ENCODE results near the gene MSH3. TPM values are rescaled to one million over a fixed set of nuclear protein-coding genes. Genes with fewer than 3 reads are reported as not detected.
"Not testable (repeated sequence)": the region's sequence is repeated elsewhere in the genome, so short reads cannot be mapped to it uniquely, and the experiment has no call there.

Gene MSH3
- total RNA-seq, 8 experiments from 2014 or later = 9.7 to 25.1 (median 15.7) TPM

DNA sequence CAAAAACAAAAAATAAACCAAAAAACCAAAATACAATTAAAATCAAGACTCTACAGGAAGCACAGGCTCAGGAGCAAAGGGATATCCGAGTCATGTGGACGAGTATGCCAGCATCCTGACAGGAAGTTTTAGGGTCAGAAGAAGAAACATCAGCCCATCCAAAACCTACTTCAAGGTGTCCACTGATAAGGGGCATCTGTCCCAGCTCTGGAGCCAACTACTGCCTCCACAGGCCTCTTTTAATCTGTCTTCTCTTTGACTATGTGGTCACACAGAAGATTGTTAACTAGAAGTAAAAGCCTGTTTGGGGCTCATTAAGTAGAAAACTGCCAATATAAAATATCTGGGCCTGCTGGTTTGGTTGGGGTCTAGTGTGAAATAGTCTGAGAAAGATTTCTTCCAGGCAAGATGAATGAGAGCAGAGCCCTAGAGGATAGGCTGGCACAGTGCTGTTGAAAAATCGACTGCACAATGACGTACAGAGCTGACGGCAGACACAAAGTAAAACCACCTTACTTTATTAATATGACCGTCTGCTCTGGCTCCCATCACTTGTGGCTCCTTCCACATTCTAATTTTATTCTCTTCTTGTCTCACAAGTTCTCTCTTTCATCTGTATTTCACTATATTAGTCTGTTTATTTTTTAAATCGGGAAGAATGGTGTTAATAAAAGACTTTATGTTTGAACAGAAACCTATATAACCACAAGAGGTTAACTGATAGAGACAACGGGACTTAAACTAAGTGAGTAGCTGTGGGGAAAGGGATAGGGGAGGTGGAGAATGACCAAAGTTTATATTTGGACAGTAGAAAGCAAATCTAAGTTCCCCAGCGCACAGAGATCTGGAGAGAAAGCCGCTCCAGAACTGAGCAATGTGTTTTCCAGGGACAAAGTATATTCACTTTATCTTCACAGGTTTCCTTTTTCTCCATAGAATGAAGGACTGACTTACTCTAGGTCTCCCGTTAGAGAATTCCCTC is 22.9 kb upstream of the MSH3 start:
- WGBS, 10 experiments = 87 to 100% (median 91%) methylated on average over 2 to 11 of the region's 11 CpGs
- H3K4me1 ChIP-seq (replicated peaks in 1 of 2) = no peaks in the 10 kb centered on the region
- in situ Hi-C loops (cut with MboI; ENCODE audit: low pct_unique_long_range_greater_than_20kb in 2 of 9, low sequenced_read_pairs in 9 of 9, unreplicated experiment in 9 of 9) = no loop called here
- no peak overlapping the region for H3K27ac ChIP-seq
- no peak for ATAC-seq (replicated peaks in 6 of 8)
- H3K4me3 ChIP-seq = no peak overlapping the region

DNA sequence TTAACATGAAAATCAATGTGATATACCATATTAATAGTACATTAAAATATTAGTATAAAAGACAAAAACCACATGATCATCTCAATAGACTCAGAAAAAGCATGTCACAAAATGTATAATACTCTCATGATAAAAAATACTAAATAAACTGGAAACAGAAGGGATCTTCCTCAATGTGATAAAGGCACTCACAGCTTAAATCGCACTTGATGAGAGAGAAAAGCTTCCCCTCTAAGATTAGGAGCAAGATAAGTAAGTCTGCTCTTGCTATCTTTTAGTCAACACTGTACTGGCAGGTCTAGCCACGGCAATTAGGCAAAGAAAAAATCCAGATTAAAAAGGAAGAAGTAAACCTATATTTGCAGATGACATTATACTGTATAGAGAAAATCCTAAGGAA is 21.8 kb upstream of the MSH3 start:
- no peak overlapping the region for H3K4me3 ChIP-seq
- no peak for ATAC-seq (replicated peaks in 6 of 8)
- H3K27ac ChIP-seq = no peak overlapping the region
- WGBS, 10 experiments = 85 to 100% (median 100%) methylated on average over 1 to 2 of the region's 2 CpGs; no CpG with 5 or more reads in 1 of the 10 experiments
- H3K4me1 ChIP-seq (replicated peaks in 1 of 2) = no peaks in the 10 kb centered on the region
- in situ Hi-C loops (cut with MboI; ENCODE audit: low pct_unique_long_range_greater_than_20kb in 2 of 9, low sequenced_read_pairs in 9 of 9, unreplicated experiment in 9 of 9) = no loop called here

DNA sequence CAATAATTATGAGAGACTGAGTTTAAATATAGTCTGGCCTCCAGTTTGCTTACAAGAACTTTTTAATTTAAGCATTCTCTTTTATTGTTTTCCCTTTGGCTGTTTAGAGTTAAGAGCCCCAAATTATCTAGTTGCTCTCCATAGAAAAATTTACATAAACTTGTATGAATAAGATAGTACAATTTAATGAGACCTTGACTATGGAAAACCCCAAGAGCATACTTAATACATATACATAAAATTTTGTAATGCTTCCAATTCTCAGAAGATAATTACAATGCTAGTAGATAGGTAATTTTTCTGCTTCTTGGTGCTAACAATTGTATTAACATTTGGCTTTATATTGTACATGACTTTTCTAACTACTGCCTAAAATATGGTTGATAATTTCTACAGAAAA is 20.3 kb upstream of the MSH3 start:
- Histone ChIP-seq H3K27ac (no peak overlapping the region), H3K4me3 (no peak overlapping the region), H3K4me1 (replicated peaks in 1 of 2) (no peaks in the 10 kb centered on the region)
- ATAC-seq (replicated peaks in 6 of 8) = peak in 1 of 8 experiments; percentile 55
- in situ Hi-C loops (cut with MboI; ENCODE audit: low pct_unique_long_range_greater_than_20kb in 2 of 9, low sequenced_read_pairs in 9 of 9, unreplicated experiment in 9 of 9) = no loop called here

DNA sequence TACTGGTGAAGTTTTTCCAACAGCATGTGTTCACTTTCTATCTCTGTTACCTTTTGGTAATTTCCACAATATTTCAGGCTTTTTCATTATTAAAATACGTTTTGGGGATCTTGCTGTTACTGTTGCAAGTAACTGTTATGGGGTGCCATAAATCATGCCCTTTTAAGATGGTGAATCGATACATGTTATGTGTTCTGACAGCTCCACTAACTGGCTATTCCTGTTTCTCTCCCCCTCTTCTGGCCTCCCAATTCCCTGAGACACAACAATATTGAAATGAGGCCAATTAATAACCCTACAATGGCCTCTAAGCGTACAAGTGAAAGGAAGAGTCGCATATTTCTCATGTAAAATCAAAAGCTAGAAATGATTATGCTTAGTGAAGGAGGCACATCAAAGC is 13.1 kb upstream of the MSH3 start:
- no peak overlapping the region for H3K27ac ChIP-seq
- in situ Hi-C loops (cut with MboI; ENCODE audit: low pct_unique_long_range_greater_than_20kb in 2 of 9, low sequenced_read_pairs in 9 of 9, unreplicated experiment in 9 of 9) = no loop called here
- no peak for ATAC-seq (replicated peaks in 6 of 8)
- 78 to 100% (median 96%) methylated on average over 1 to 4 of the region's 4 CpGs; no CpG with 5 or more reads in 3 of the 10 experiments for WGBS, 10 experiments
- H3K4me3 ChIP-seq = no peak overlapping the region
- no peaks in the 10 kb centered on the region for H3K4me1 ChIP-seq (replicated peaks in 1 of 2)

DNA sequence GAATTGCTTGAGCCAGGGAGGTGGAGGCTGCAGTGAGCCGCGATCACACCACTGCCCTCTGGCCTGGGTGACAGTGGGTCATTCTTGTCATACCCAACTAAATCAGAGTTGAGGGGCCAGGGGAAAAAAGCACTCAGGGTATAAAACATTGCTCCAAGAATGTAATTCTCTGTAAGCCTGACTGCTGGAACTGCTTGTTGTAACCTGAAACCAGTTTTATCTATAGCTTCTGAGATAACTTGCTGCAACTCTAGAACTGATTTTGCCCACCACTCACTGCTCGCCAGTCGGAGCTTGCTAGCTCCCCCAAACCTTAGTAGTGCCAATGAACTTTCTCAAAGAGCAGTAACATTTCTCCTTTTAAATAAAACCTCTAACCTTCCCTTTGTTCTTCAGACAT is 9.6 kb upstream of the MSH3 start:
- in situ Hi-C loops (cut with MboI; ENCODE audit: low pct_unique_long_range_greater_than_20kb in 2 of 9, low sequenced_read_pairs in 9 of 9, unreplicated experiment in 9 of 9) = no loop called here
- Histone ChIP-seq H3K4me3 (no peak overlapping the region), H3K4me1 (replicated peaks in 1 of 2) (no peaks in the 10 kb centered on the region), H3K27ac (no peak overlapping the region)
- 92 to 100% (median 95%) methylated on average over 1 to 4 of the region's 4 CpGs; no CpG with 5 or more reads in 3 of the 10 experiments for WGBS, 10 experiments
- ATAC-seq (replicated peaks in 6 of 8) = no peak

DNA sequence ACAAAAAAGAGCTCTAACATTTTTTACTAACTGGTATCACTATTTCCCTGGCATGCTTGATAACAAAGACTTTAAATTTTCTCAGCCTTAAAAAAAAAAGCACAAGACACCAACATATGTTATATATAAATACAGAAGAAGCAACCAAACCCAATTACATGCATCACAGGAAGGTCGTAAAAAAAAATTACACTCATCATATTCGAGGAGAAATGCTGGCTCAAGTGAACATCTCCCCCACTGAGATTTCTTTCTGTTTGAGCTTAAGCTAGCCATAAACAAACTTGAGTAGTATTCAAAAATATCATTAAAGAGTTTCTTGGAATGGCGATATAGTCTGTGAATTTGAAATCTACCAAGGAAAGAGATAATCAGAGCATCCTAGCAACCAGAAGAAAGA is 7.5 kb upstream of the MSH3 start:
- in situ Hi-C loops (cut with MboI; ENCODE audit: low pct_unique_long_range_greater_than_20kb in 2 of 9, low sequenced_read_pairs in 9 of 9, unreplicated experiment in 9 of 9) = no loop called here
- H3K27ac ChIP-seq = no peak overlapping the region
- no peak overlapping the region for H3K4me3 ChIP-seq
- WGBS, 10 experiments = 42 to 100% (median 89%) methylated on average over 1 to 3 of the region's 3 CpGs; no CpG with 5 or more reads in 1 of the 10 experiments
- no peaks in the 10 kb centered on the region for H3K4me1 ChIP-seq (replicated peaks in 1 of 2)
- ATAC-seq (replicated peaks in 6 of 8) = no peak

DNA sequence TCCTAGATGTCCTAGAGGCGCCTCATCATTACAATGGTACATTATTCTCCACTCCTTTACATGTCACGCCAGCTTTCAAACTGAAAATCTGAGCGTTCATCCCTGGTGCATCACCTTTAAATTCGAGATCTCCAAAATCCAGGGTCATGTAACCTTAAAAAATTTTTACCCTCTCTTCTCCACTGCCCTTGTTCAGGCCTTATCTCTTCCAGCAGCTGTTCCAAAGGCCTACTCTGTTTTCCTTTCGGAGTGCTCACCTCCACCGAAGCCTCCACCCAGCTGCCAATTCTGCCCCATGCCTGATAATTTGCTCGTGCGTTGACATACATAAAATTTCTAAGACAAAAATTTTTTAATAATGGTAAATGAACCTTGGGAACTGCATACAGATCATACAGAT is 950 bp upstream of the MSH3 start:
- 0 to 73% (median 29%) methylated on average over 1 to 8 of the region's 8 CpGs for WGBS, 10 experiments
- ATAC-seq (replicated peaks in 6 of 8) = no peak
- in situ Hi-C loops (cut with MboI; ENCODE audit: low pct_unique_long_range_greater_than_20kb in 2 of 9, low sequenced_read_pairs in 9 of 9, unreplicated experiment in 9 of 9) = loop anchor here in 3 of 9 experiments (25.0 kb wide), 1 partner anchor 166 kb away; the partner anchor contains the start of gene FAM151B (in 3 of the 3)
- Histone ChIP-seq H3K4me3 (peak overlapping the region in 4 of 5 donors; percentile 52 to 97 (median 76)), H3K27ac (no peak overlapping the region), H3K4me1 (replicated peaks in 1 of 2) (peaks cover 3 to 16% of the 10 kb centered on the region in 2 donors)

DNA sequence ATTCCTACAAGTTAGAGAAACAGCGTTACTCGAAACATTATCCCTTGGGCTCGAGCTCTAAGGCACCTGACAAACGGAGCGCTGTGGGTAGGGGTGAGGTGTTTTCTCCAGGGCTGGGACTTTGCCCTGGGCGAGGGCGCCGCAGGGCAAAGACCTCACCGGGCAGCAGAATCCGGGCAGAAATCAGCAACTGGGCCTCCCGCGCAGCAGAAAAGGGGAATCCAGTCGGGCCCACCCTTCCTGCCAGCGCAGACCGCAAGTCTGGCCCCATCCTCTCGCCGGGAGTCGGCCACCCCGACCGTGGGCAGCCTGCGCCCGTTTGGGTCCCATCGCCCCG is 430 bp upstream of the MSH3 start:
- no peak for ATAC-seq (replicated peaks in 6 of 8)
- in situ Hi-C loops (cut with MboI; ENCODE audit: low pct_unique_long_range_greater_than_20kb in 2 of 9, low sequenced_read_pairs in 9 of 9, unreplicated experiment in 9 of 9) = loop anchor here in 3 of 9 experiments (25.0 kb wide), 1 partner anchor 167 kb away; the partner anchor contains the start of gene FAM151B (in 3 of the 3)
- H3K27ac ChIP-seq = no peak overlapping the region
- peak overlapping the region; percentile 52 to 97 (median 84) for H3K4me3 ChIP-seq
- H3K4me1 ChIP-seq (replicated peaks in 1 of 2) = peaks cover 3 to 16% of the 10 kb centered on the region in 2 donors
- WGBS, 10 experiments = 0 to 20% (median 0%) methylated on average over 1 to 9 of the region's 24 CpGs; no CpG with 5 or more reads in 1 of the 10 experiments

DNA sequence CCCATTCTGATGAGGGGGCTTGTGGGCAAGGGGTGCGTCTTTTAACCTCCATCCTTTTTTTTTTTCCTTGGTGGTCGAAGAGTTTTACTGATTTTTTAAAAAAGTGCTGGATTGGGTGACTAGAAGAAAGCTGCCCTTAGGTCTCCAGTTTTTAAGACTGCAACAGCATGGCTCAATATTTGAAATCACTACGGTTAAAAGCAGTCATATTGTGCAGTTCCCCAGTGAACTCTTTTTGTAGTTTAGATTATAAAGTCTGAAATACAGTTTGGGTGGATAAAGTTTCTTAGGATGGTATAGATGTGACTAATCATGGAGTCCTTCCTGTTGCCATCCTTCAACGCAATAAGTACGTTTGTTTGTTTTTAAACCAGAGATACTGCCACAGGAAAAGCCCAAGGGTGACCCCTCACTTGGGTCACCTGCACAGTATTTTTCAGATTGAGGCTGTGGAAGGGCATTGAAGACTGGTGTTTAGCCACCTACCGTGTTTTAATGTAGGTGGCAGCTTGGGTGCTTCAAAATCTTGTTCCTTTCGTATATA is 851 bp downstream of the MSH3 start:
- ATAC-seq (replicated peaks in 6 of 8) = no peak
- H3K27ac ChIP-seq = peak overlapping the region; percentile 21 to 53
- in situ Hi-C loops (cut with MboI; ENCODE audit: low pct_unique_long_range_greater_than_20kb in 2 of 9, low sequenced_read_pairs in 9 of 9, unreplicated experiment in 9 of 9) = loop anchor here in 3 of 9 experiments (25.0 kb wide), 1 partner anchor 168 kb away; the partner anchor contains the start of gene FAM151B (in 3 of the 3)
- peak overlapping the region; percentile 52 to 97 (median 84) for H3K4me3 ChIP-seq
- WGBS, 10 experiments = 6 to 83% (median 23%) methylated on average over 1 to 7 of the region's 7 CpGs; no CpG with 5 or more reads in 2 of the 10 experiments
- peaks cover 3 to 16% of the 10 kb centered on the region in 2 donors for H3K4me1 ChIP-seq (replicated peaks in 1 of 2)

DNA sequence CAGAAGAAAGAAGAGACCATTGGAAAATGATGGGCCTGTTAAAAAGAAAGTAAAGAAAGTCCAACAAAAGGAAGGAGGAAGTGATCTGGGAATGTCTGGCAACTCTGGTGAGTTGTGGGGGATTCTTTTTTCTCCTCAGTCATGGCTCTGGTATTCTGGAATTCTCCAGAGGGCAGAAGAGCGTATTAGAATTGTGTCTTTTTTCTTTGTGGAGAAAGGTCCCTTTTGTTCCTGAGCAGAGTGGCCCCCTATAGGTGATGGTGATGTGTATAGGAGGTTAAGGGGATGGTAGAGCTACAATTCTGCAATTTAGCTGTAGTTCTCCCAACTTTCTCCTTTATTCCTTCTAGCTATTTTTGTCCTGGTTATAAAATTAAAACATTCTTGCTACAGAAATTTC is 2.0 kb downstream of the MSH3 start:
- 40 to 100% (median 50%) methylated on average over 1 of the region's 1 CpG; no CpG with 5 or more reads in 7 of the 10 experiments for WGBS, 10 experiments
- H3K4me3 ChIP-seq = no peak overlapping the region

DNA sequence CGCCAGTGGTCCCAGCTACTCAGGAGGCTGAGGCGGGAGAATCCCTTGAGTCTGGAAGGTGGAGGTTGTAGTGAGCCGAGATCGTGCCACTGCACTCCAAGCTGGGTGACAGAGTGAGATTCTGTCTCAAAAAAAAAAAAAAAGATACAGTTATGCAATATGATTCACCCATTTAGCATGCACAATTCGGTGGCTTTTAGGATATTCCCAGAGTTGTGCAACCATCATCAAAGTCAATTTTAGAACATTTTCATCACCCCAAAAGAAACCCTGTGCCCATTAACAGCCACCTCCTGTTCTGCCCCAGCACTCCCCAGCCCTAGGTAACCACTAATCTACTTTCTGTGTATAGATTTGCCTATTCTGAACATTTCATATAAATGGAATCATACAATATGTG is 4.7 kb downstream of the MSH3 start:
- Histone ChIP-seq H3K27ac (no peak overlapping the region), H3K4me3 (no peak overlapping the region), H3K4me1 (replicated peaks in 1 of 2) (peaks cover 3 to 12% of the 10 kb centered on the region in 2 donors)
- WGBS, 10 experiments = 0 to 100% (median 91%) methylated on average over 1 to 5 of the region's 5 CpGs; no CpG with 5 or more reads in 5 of the 10 experiments
- peak in 1 of 8 experiments; percentile 12 for ATAC-seq (replicated peaks in 6 of 8)
- in situ Hi-C loops (cut with MboI; ENCODE audit: low pct_unique_long_range_greater_than_20kb in 2 of 9, low sequenced_read_pairs in 9 of 9, unreplicated experiment in 9 of 9) = loop anchor here in 3 of 9 experiments (25.0 kb wide), 1 partner anchor 172 kb away; the partner anchor contains the start of gene FAM151B (in 3 of the 3)

More for the DNA sequence above, 2.0 kb downstream of the MSH3 start:
- Histone ChIP-seq H3K4me1 (replicated peaks in 1 of 2) (peaks cover 3 to 16% of the 10 kb centered on the region in 2 donors), H3K27ac (no peak overlapping the region)
- no peak for ATAC-seq (replicated peaks in 6 of 8)
- in situ Hi-C loops (cut with MboI; ENCODE audit: low pct_unique_long_range_greater_than_20kb in 2 of 9, low sequenced_read_pairs in 9 of 9, unreplicated experiment in 9 of 9) = loop anchor here in 3 of 9 experiments (25.0 kb wide), 1 partner anchor 169 kb away; the partner anchor contains the start of gene FAM151B (in 3 of the 3)

DNA sequence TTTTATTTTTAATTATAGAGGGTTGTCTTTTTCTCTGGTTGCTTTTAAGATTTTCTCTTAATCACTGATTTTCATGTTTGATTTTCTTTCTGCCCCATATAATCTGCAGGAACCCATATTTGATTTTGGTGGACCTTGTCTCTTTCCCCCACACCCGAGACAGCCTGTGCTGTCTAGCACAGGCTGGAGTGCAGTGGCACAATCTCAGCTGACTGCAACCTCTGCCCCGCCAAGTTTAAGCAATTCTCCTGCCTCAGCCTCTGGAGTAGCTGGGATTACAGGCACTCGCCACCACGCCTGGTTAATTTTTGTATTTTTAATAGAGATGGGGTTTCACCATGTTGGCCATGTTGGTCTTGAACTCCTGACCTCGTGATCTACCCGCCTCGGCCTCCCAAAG is 6.2 kb downstream of the MSH3 start:
- 73 to 100% (median 94%) methylated on average over 3 to 7 of the region's 7 CpGs for WGBS, 10 experiments
- not testable (repeated sequence) for ATAC-seq (replicated peaks in 6 of 8)
- in situ Hi-C loops (cut with MboI; ENCODE audit: low pct_unique_long_range_greater_than_20kb in 2 of 9, low sequenced_read_pairs in 9 of 9, unreplicated experiment in 9 of 9) = loop anchor here in 3 of 9 experiments (25.0 kb wide), 1 partner anchor 173 kb away; the partner anchor contains the start of gene FAM151B (in 3 of the 3)

DNA sequence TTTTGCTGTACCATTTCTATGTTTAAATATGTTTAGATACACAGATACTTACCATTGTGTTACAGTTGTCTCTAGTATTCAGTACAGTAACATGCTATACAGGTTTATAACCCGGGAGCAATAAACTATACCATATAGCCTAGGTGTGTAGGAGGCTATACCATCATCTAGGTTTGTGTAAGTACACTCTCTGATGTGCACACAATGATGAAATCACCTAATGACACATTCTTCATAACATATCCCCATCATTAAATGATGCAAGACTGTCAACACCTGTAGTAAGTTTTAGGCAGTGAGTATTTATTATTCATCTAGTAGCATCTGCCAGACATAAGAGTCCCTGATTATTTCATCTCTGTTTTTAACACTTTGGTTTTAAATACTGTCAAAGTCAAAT is 7.7 kb downstream of the MSH3 start:
- in situ Hi-C loops (cut with MboI; ENCODE audit: low pct_unique_long_range_greater_than_20kb in 2 of 9, low sequenced_read_pairs in 9 of 9, unreplicated experiment in 9 of 9) = loop anchor here in 3 of 9 experiments (25.0 kb wide), 1 partner anchor 175 kb away; the partner anchor contains the start of gene FAM151B (in 3 of the 3)

More for the DNA sequence above, 6.2 kb downstream of the MSH3 start:
- H3K4me3 ChIP-seq; H3K27ac ChIP-seq; H3K4me1 ChIP-seq (replicated peaks in 1 of 2): not testable (repeated sequence)

More for the DNA sequence above, 7.7 kb downstream of the MSH3 start:
- ATAC-seq (replicated peaks in 6 of 8) = no peak
- Histone ChIP-seq H3K27ac (no peak overlapping the region), H3K4me1 (replicated peaks in 1 of 2) (no peaks in the 10 kb centered on the region), H3K4me3 (no peak overlapping the region)
- WGBS, 10 experiments = 38 to 100% (median 80%) methylated on average over 1 of the region's 1 CpG; no CpG with 5 or more reads in 3 of the 10 experiments

All from motor neuron (in vitro differentiated cells).